WERI-Rb-1 (cell line): ENCODE measurements around the gene MED27.

Experiments
- DNase-seq: peaks from one replicate; pipeline ENCODE4 v3.0.0-alpha.2; 2020
- H3K27ac ChIP-seq: fragments of 250-450 bp; sonication (Bioruptor Pico); 2 replicates; pipeline ENCODE4 v1.5.1; 2020; ENCODE audit warnings: mild to moderate bottlenecking, moderate library complexity
- H3K27me3 ChIP-seq: fragments of 250-450 bp; sonication (Bioruptor Pico); 2 replicates; pipeline ENCODE4 v1.5.1; 2021; ENCODE audit warnings: mild to moderate bottlenecking, low read depth, moderate library complexity; ENCODE audit not compliant: insufficient read depth, severe bottlenecking
- H3K36me3 ChIP-seq: fragments of 250-450 bp; sonication (Bioruptor Pico); 2 replicates; pipeline ENCODE4 v1.5.1; 2020; ENCODE audit warnings: mild to moderate bottlenecking, moderate library complexity
- H3K4me3 ChIP-seq: 2 replicates; pipeline ENCODE4 v1.5.1; 2011; ENCODE audit warnings: low read depth, mild to moderate bottlenecking, control low read depth, low read length
- H3K9me3 ChIP-seq: fragments of 250-450 bp; sonication (Bioruptor Pico); 2 replicates; pipeline ENCODE4 v1.5.1; 2021; ENCODE audit warnings: mild to moderate bottlenecking, moderate library complexity; ENCODE audit not compliant: severe bottlenecking
- CTCF ChIP-seq: IDR thresholded peaks from 2 replicates; pipeline ENCODE4 v1.5.1; 2011; ENCODE audit warnings: low read depth, mild to moderate bottlenecking, control low read depth, inconsistent platforms, low read length

MED27 gene

GRCh38 chr9:131951905-131952304, 127.8 kb downstream of the MED27 start:
- no peaks in the 10 kb centered on the region for H3K27me3 ChIP-seq
- H3K9me3 ChIP-seq = no peaks in the 10 kb centered on the region
- no peak overlapping the region for H3K27ac ChIP-seq
- no peak for DNase-seq
- H3K4me3 ChIP-seq = no peak overlapping the region
- TF ChIP-seq CTCF = no peak
- H3K36me3 ChIP-seq = no peaks in the 10 kb centered on the region; the same call in 1 of the 2 replicates

GRCh38 chr9:131951155-131951554, 128.5 kb downstream of the MED27 start:
- Histone ChIP-seq H3K4me3 (no peak overlapping the region), H3K27me3 (no peaks in the 10 kb centered on the region), H3K27ac (no peak overlapping the region), H3K36me3 (peaks cover 5% of the 10 kb centered on the region), H3K9me3 (no peaks in the 10 kb centered on the region)
- DNase-seq = no peak
- TF ChIP-seq CTCF = no peak

- no peak for DNase-seq
- H3K9me3 ChIP-seq = no peaks in the 10 kb centered on the region
- H3K27me3 ChIP-seq = no peaks in the 10 kb centered on the region
- no peak overlapping the region for H3K27ac ChIP-seq
- H3K4me3 ChIP-seq = no peak overlapping the region
- peaks cover 8% of the 10 kb centered on the region for H3K36me3 ChIP-seq
- TF ChIP-seq CTCF = no peak
These were observed 129.2 kb downstream of the MED27 start for GRCh38 chr9:131950487-131950886.

GRCh38 chr9:131946180-131946579, 133.5 kb downstream of the MED27 start:
- H3K27me3 ChIP-seq = no peaks in the 10 kb centered on the region
- H3K9me3 ChIP-seq = no peaks in the 10 kb centered on the region
- H3K36me3 ChIP-seq = peaks cover 14% of the 10 kb centered on the region
- H3K27ac ChIP-seq = no peak overlapping the region
- TF ChIP-seq CTCF = no peak
- H3K4me3 ChIP-seq = no peak overlapping the region
- DNase-seq = no peak

GRCh38 chr9:131943351-131943841, 136.3 kb downstream of the MED27 start:
- no peak for DNase-seq
- TF ChIP-seq CTCF = no peak
- no peaks in the 10 kb centered on the region for H3K9me3 ChIP-seq
- no peak overlapping the region for H3K27ac ChIP-seq
- H3K4me3 ChIP-seq = no peak overlapping the region
- no peaks in the 10 kb centered on the region for H3K27me3 ChIP-seq
- H3K36me3 ChIP-seq = peaks cover 21% of the 10 kb centered on the region

- TF ChIP-seq CTCF = no peak
- Histone ChIP-seq H3K27me3 (no peaks in the 10 kb centered on the region), H3K36me3 (peaks cover 30% of the 10 kb centered on the region), H3K27ac (no peak overlapping the region), H3K4me3 (no peak overlapping the region), H3K9me3 (no peaks in the 10 kb centered on the region)
- no peak for DNase-seq
These were observed 137.4 kb downstream of the MED27 start for GRCh38 chr9:131942146-131942720.
